ENCODE data around the gene MCF2L2. TPM values are rescaled to one million over a fixed set of nuclear protein-coding genes. Genes with fewer than 3 reads are reported as not detected.

Gene MCF2L2
- total and polyA plus RNA-seq, 7 experiments from 2014 or later = 0.15 to 4.3 (median 0.47) TPM; not detected in 1

- no peaks in the 10 kb centered on the region for H3K36me3 Mint-ChIP-seq
- intact Hi-C loops (cut with micrococcal nuclease) = no loop called here
- no peak for DNase-seq
- Histone ChIP-seq H3K27ac (ENCODE audit: low read depth, low read length) (no peak overlapping the region), H3K27me3 (ENCODE audit: control insufficient read depth in 2 of 2, insufficient read depth in 2 of 2, low read length in 2 of 2) (no peaks in the 10 kb centered on the region), H3K4me3 (ENCODE audit: low read length) (no peak overlapping the region), H3K9me3 (ENCODE audit: control insufficient read depth in 2 of 3, low read length in 3 of 3) (no peaks in the 10 kb centered on the region), H3K36me3 (ENCODE audit: control insufficient read depth in 2 of 3, insufficient read depth in 3 of 3, low read length in 3 of 3) (no peaks in the 10 kb centered on the region), H3K4me1 (ENCODE audit: control insufficient read depth in 2 of 2, insufficient read depth in 2 of 2, low read length in 2 of 2) (no peaks in the 10 kb centered on the region)
- H3K27ac Mint-ChIP-seq = no peak overlapping the region
- peaks cover 0 to 15% (median 4%) of the 10 kb centered on the region in 7 donors for H3K4me1 Mint-ChIP-seq
- H3K4me3 Mint-ChIP-seq = no peak overlapping the region
- POLR2A ChIA-PET = interaction anchor here (0.6 to 0.7 kb wide), 2 partner anchors 110 to 149 kb away, joined by 3 read pairs; no protein-coding TSS in a partner anchor
- H3K27me3 Mint-ChIP-seq = peaks cover 0 to 11% (median 0%) of the 10 kb centered on the region in 5 donors
- no peaks in the 10 kb centered on the region for H3K9me3 Mint-ChIP-seq
- ATAC-seq = no peak
- CTCF ChIA-PET = no interaction called here
Measured at GRCh38 chr3:183328823-183329222, 99.6 kb downstream of the MCF2L2 start.

GRCh38 chr3:183328164-183328563, 100.3 kb downstream of the MCF2L2 start:
- intact Hi-C loops (cut with micrococcal nuclease) = no loop called here
- POLR2A ChIA-PET = interaction anchor here (0.6 kb wide), 1 partner anchor 149 kb away, joined by 3 read pairs; no protein-coding TSS in a partner anchor
- no peak for ATAC-seq

GRCh38 chr3:183327343-183327742, 101.1 kb downstream of the MCF2L2 start:
- intact Hi-C loops (cut with micrococcal nuclease) = no loop called here
- H3K4me1 Mint-ChIP-seq = peaks cover 0 to 15% (median 4%) of the 10 kb centered on the region in 7 donors
- POLR2A ChIA-PET = no interaction called here
- H3K27ac Mint-ChIP-seq = no peak overlapping the region
- DNase-seq = no peak
- CTCF ChIA-PET = no interaction called here
- H3K36me3 ChIP-seq (ENCODE audit: control insufficient read depth in 2 of 3, insufficient read depth in 3 of 3, low read length in 3 of 3) = no peaks in the 10 kb centered on the region
- no peak overlapping the region for H3K4me3 Mint-ChIP-seq
- H3K9me3 ChIP-seq (ENCODE audit: control insufficient read depth in 2 of 3, low read length in 3 of 3) = no peaks in the 10 kb centered on the region
- H3K4me3 ChIP-seq (ENCODE audit: low read length) = no peak overlapping the region
- H3K9me3 Mint-ChIP-seq = no peaks in the 10 kb centered on the region
- no peaks in the 10 kb centered on the region for H3K27me3 ChIP-seq (ENCODE audit: control insufficient read depth in 2 of 2, insufficient read depth in 2 of 2, low read length in 2 of 2)
- H3K36me3 Mint-ChIP-seq = no peaks in the 10 kb centered on the region
- no peak overlapping the region for H3K27ac ChIP-seq (ENCODE audit: low read depth, low read length)
- no peak for ATAC-seq
- H3K4me1 ChIP-seq (ENCODE audit: control insufficient read depth in 2 of 2, insufficient read depth in 2 of 2, low read length in 2 of 2) = no peaks in the 10 kb centered on the region
- peaks cover 0 to 11% (median 0%) of the 10 kb centered on the region in 5 donors for H3K27me3 Mint-ChIP-seq

More at GRCh38 chr3:183328164-183328563, 100.3 kb downstream of the MCF2L2 start:
- Histone ChIP-seq H3K9me3 (ENCODE audit: control insufficient read depth in 2 of 3, low read length in 3 of 3) (no peaks in the 10 kb centered on the region), H3K27me3 (ENCODE audit: control insufficient read depth in 2 of 2, insufficient read depth in 2 of 2, low read length in 2 of 2) (no peaks in the 10 kb centered on the region), H3K36me3 (ENCODE audit: control insufficient read depth in 2 of 3, insufficient read depth in 3 of 3, low read length in 3 of 3) (no peaks in the 10 kb centered on the region), H3K4me3 (ENCODE audit: low read length) (no peak overlapping the region), H3K27ac (ENCODE audit: low read depth, low read length) (no peak overlapping the region), H3K4me1 (ENCODE audit: control insufficient read depth in 2 of 2, insufficient read depth in 2 of 2, low read length in 2 of 2) (no peaks in the 10 kb centered on the region)
- Mint-ChIP-seq H3K27me3 (peaks cover 0 to 11% (median 0%) of the 10 kb centered on the region in 5 donors), H3K4me3 (no peak overlapping the region), H3K9me3 (no peaks in the 10 kb centered on the region), H3K4me1 (peaks cover 0 to 15% (median 4%) of the 10 kb centered on the region in 7 donors), H3K27ac (no peak overlapping the region), H3K36me3 (no peaks in the 10 kb centered on the region)
- DNase-seq = no peak
- CTCF ChIA-PET = no interaction called here

GRCh38 chr3:183324083-183324482, 104.3 kb downstream of the MCF2L2 start:
- H3K36me3 Mint-ChIP-seq = no peaks in the 10 kb centered on the region
- ChIA-PET CTCF (no interaction called here), POLR2A (no interaction called here)
- peaks cover 5 to 16% (median 11%) of the 10 kb centered on the region in 7 donors for H3K4me1 Mint-ChIP-seq
- H3K27ac Mint-ChIP-seq = no peak overlapping the region
- no peak overlapping the region for H3K4me3 Mint-ChIP-seq
- intact Hi-C loops (cut with micrococcal nuclease) = no loop called here
- peaks cover 0 to 7% (median 0%) of the 10 kb centered on the region in 5 donors for H3K27me3 Mint-ChIP-seq
- DNase-seq (no peak), ATAC-seq (no peak)
- no peaks in the 10 kb centered on the region for H3K36me3 ChIP-seq (ENCODE audit: control insufficient read depth in 2 of 3, insufficient read depth in 3 of 3, low read length in 3 of 3)
- no peak overlapping the region for H3K4me3 ChIP-seq (ENCODE audit: low read length)
- no peak overlapping the region for H3K27ac ChIP-seq (ENCODE audit: low read depth, low read length)
- peaks cover 0 to 5% of the 10 kb centered on the region in 2 donors for H3K4me1 ChIP-seq (ENCODE audit: control insufficient read depth in 2 of 2, insufficient read depth in 2 of 2, low read length in 2 of 2)
- H3K27me3 ChIP-seq (ENCODE audit: control insufficient read depth in 2 of 2, insufficient read depth in 2 of 2, low read length in 2 of 2) = no peaks in the 10 kb centered on the region
- H3K9me3 ChIP-seq (ENCODE audit: control insufficient read depth in 2 of 3, low read length in 3 of 3) = no peaks in the 10 kb centered on the region
- no peaks in the 10 kb centered on the region for H3K9me3 Mint-ChIP-seq

- ATAC-seq (no peak), DNase-seq (peak in 1 of 9 donors; percentile 4)
- intact Hi-C loops (cut with micrococcal nuclease) = loop anchor here in 1 of 2 donors (5.0 kb wide), 1 partner anchor 63 kb away; no protein-coding TSS in a partner anchor
- Histone ChIP-seq H3K27ac (ENCODE audit: low read depth, low read length) (no peak overlapping the region), H3K9me3 (ENCODE audit: control insufficient read depth in 2 of 3, low read length in 3 of 3) (no peaks in the 10 kb centered on the region), H3K4me1 (ENCODE audit: control insufficient read depth in 2 of 2, insufficient read depth in 2 of 2, low read length in 2 of 2) (peaks cover 0 to 12% of the 10 kb centered on the region in 2 donors), H3K4me3 (ENCODE audit: low read length) (no peak overlapping the region), H3K36me3 (ENCODE audit: control insufficient read depth in 2 of 3, insufficient read depth in 3 of 3, low read length in 3 of 3) (no peaks in the 10 kb centered on the region), H3K27me3 (ENCODE audit: control insufficient read depth in 2 of 2, insufficient read depth in 2 of 2, low read length in 2 of 2) (no peaks in the 10 kb centered on the region)
- CTCF ChIA-PET = interaction anchor here (1.0 kb wide), 1 partner anchor 8 kb away, joined by 3 read pairs; no protein-coding TSS in a partner anchor
- Mint-ChIP-seq H3K27me3 (no peaks in the 10 kb centered on the region), H3K9me3 (no peaks in the 10 kb centered on the region), H3K4me3 (peak overlapping the region in 9 of 10 donors; percentile 5 to 78 (median 42)), H3K27ac (peak overlapping the region in 3 of 9 donors; percentile 4 to 73 (median 25)), H3K36me3 (no peaks in the 10 kb centered on the region), H3K4me1 (peaks cover 7 to 20% (median 13%) of the 10 kb centered on the region in 7 donors)
- POLR2A ChIA-PET = no interaction called here
Measured at GRCh38 chr3:183319371-183319770, 109.0 kb downstream of the MCF2L2 start.

- ATAC-seq = peak; percentile 41
- Histone ChIP-seq H3K27me3 (ENCODE audit: control insufficient read depth in 2 of 2, insufficient read depth in 2 of 2, low read length in 2 of 2) (no peaks in the 10 kb centered on the region), H3K36me3 (ENCODE audit: control insufficient read depth in 2 of 3, insufficient read depth in 3 of 3, low read length in 3 of 3) (no peaks in the 10 kb centered on the region), H3K4me1 (ENCODE audit: control insufficient read depth in 2 of 2, insufficient read depth in 2 of 2, low read length in 2 of 2) (peaks cover 0 to 12% of the 10 kb centered on the region in 2 donors), H3K27ac (ENCODE audit: low read depth, low read length) (no peak overlapping the region), H3K9me3 (ENCODE audit: control insufficient read depth in 2 of 3, low read length in 3 of 3) (no peaks in the 10 kb centered on the region), H3K4me3 (ENCODE audit: low read length) (no peak overlapping the region)
- H3K27me3 Mint-ChIP-seq = no peaks in the 10 kb centered on the region
- H3K36me3 Mint-ChIP-seq = no peaks in the 10 kb centered on the region
- CTCF ChIA-PET = no interaction called here
- peaks cover 7 to 20% (median 13%) of the 10 kb centered on the region in 7 donors for H3K4me1 Mint-ChIP-seq
- H3K9me3 Mint-ChIP-seq = no peaks in the 10 kb centered on the region
- peak overlapping the region in 2 of 9 donors; percentile 25 to 73 for H3K27ac Mint-ChIP-seq
- intact Hi-C loops (cut with micrococcal nuclease) = loop anchor here in 1 of 2 donors (5.0 kb wide), 1 partner anchor 63 kb away; no protein-coding TSS in a partner anchor
- peak overlapping the region in 9 of 10 donors; percentile 5 to 78 (median 42) for H3K4me3 Mint-ChIP-seq
- peak in 3 of 9 donors; percentile 11 to 31 (median 14) for DNase-seq
- POLR2A ChIA-PET = no interaction called here
Measured at GRCh38 chr3:183318877-183319276, 109.5 kb downstream of the MCF2L2 start.
